NOMO-1 (cell line): ENCODE measurements around the gene NAT16.
"Not testable (repeated sequence)": the region's sequence is repeated elsewhere in the genome, so short reads cannot be mapped to it uniquely, and the experiment has no call there.

Experiments used
- DNase-seq, 2 experiments: peaks; one replicate each; lab custom pipeline; 2025; ENCODE audit not compliant: unreplicated experiment in 2 of 2; lab: John Stamatoyannopoulos, UW

Gene NAT16

GRCh38 chr7:101161692-101162471, 18.2 kb downstream of the NAT16 start:
- no peak for DNase-seq

GRCh38 chr7:101160910-101161309, 19.2 kb downstream of the NAT16 start:
- no peak for DNase-seq

GRCh38 chr7:101159696-101160674, 20.1 kb downstream of the NAT16 start:
- no peak for DNase-seq

GRCh38 chr7:101156866-101157589, 23.1 kb downstream of the NAT16 start:
- no peak for DNase-seq

- no peak for DNase-seq
Observed at GRCh38 chr7:101156277-101156676, 23.8 kb downstream of the NAT16 start.

- no peak for DNase-seq
Observed at GRCh38 chr7:101155303-101155702, 24.8 kb downstream of the NAT16 start.

- no peak for DNase-seq
Observed at GRCh38 chr7:101154693-101155102, 25.4 kb downstream of the NAT16 start.

GRCh38 chr7:101153969-101154692, 26.0 kb downstream of the NAT16 start, which contains the start of gene AP1S1:
TSS of gene AP1S1 (plus strand) at chr7:101154476. CDS start at chr7:101154515, 39 bp downstream.
- DNase-seq = peak; percentile 87 to 94

- DNase-seq = no peak
Observed at GRCh38 chr7:101151908-101152651, 28.0 kb downstream of the NAT16 start.

- DNase-seq = no peak
Observed at GRCh38 chr7:101140746-101141382, 39.2 kb downstream of the NAT16 start.

- no peak for DNase-seq
Observed at GRCh38 chr7:101140339-101140699, 39.8 kb downstream of the NAT16 start.

- peak; percentile 93 to 98 for DNase-seq
Observed at GRCh38 chr7:101138213-101138870, 41.8 kb downstream of the NAT16 start.

- no peak for DNase-seq
Observed at GRCh38 chr7:101137651-101138212, 42.4 kb downstream of the NAT16 start.

- peak; percentile 61 for DNase-seq
Observed at GRCh38 chr7:101134399-101134980, 45.6 kb downstream of the NAT16 start.

GRCh38 chr7:101133621-101134398, 46.3 kb downstream of the NAT16 start:
- DNase-seq = no peak

GRCh38 chr7:101132626-101133600, 47.2 kb downstream of the NAT16 start:
- not testable (repeated sequence) for DNase-seq
